DOHH2 (cell line): ENCODE measurements around the gene ARL6IP4.

Experiments
- H3F3A ChIP-seq: fragments of 200-600 bp; sonication (generic), shearing (Covaris generic); 2 replicates; pipeline ENCODE4 v1.6.0; 2016; ENCODE audit warnings: antibody characterized with exemption, mild to moderate bottlenecking; ENCODE audit not compliant: control insufficient read depth, insufficient read depth
- H3K27ac ChIP-seq: fragments of 200-600 bp; sonication (generic); 2 replicates; pipeline ENCODE4 v1.5.1; 2014; ENCODE audit warnings: low read depth, mild to moderate bottlenecking, low read length, moderate library complexity
- H3K27me3 ChIP-seq: fragments of 200-600 bp; sonication (generic); 2 replicates; pipeline ENCODE4 v1.6.1; 2014; ENCODE audit warnings: mild to moderate bottlenecking, low read length, mixed read lengths; ENCODE audit not compliant: control insufficient read depth
- H3K36me3 ChIP-seq: fragments of 200-600 bp; sonication (generic); 2 replicates; pipeline ENCODE4 v1.6.1; 2014; ENCODE audit warnings: mild to moderate bottlenecking, low read length, moderate library complexity, mixed read lengths; ENCODE audit not compliant: control insufficient read depth
- H3K4me1 ChIP-seq: fragments of 200-600 bp; sonication (generic); 2 replicates; pipeline ENCODE4 v1.6.1; 2014; ENCODE audit warnings: mild to moderate bottlenecking, low read length, mixed read lengths; ENCODE audit not compliant: control insufficient read depth
- H3K4me2 ChIP-seq: fragments of 200-600 bp; sonication (generic); 2 replicates; pipeline ENCODE4 v1.6.0; 2014; ENCODE audit warnings: mild to moderate bottlenecking, low read length, moderate library complexity
- H3K4me3 ChIP-seq: fragments of 200-600 bp; sonication (generic); 2 replicates; pipeline ENCODE4 v1.5.1; 2014; ENCODE audit warnings: mild to moderate bottlenecking, low read length, mixed read lengths
- H3K79me2 ChIP-seq: fragments of 200-600 bp; sonication (generic); 2 replicates; pipeline ENCODE4 v1.6.1; 2014; ENCODE audit warnings: mild to moderate bottlenecking, low read length, mixed read lengths; ENCODE audit not compliant: control insufficient read depth
- H3K9me2 ChIP-seq: fragments of 200-600 bp; sonication (generic); replicated peaks from 2 replicates; pipeline ENCODE4 v1.6.1; 2014; ENCODE audit warnings: mild to moderate bottlenecking, low read length, mixed read lengths; ENCODE audit not compliant: control insufficient read depth
- H3K9me3 ChIP-seq: fragments of 200-600 bp; sonication (generic); 2 replicates; pipeline ENCODE4 v1.6.1; 2014; ENCODE audit warnings: antibody characterized with exemption, low read length, mixed read lengths; ENCODE audit not compliant: control insufficient read depth, insufficient read depth
- H4K20me1 ChIP-seq: fragments of 200-600 bp; sonication (generic); 2 replicates; pipeline ENCODE4 v1.6.0; 2014; ENCODE audit warnings: low read depth, mild to moderate bottlenecking, antibody characterized with exemption, low read length, moderate library complexity; ENCODE audit not compliant: control insufficient read depth, insufficient read depth
- EZH2phosphoT487 ChIP-seq: fragments of 200-600 bp; sonication (generic); IDR thresholded peaks from 2 replicates; pipeline ENCODE4 v1.6.1; 2017; ENCODE audit warnings: borderline replicate concordance, mild to moderate bottlenecking, antibody characterized with exemption, low read length, moderate library complexity, mixed read lengths
- TF ChIP-seq, protein P1 (sequence below): fragments of 200-600 bp; sonication (generic); IDR thresholded peaks from one replicate; pipeline ENCODE4 v1.5.1; 2014; ENCODE audit warnings: antibody characterized with exemption, mild to moderate bottlenecking, low read depth, low read length; ENCODE audit not compliant: poor library complexity, severe bottlenecking

Gene ARL6IP4

GRCh38 chr12:122946690-122947341 is 33.7 kb upstream of the ARL6IP4 start:
- Histone ChIP-seq H3F3A (no peaks in the 10 kb centered on the region), H4K20me1 (no peaks in the 10 kb centered on the region), H3K79me2 (no peaks in the 10 kb centered on the region), H3K4me2 (no peak overlapping the region), H3K27me3 (no peaks in the 10 kb centered on the region), H3K4me3 (no peak overlapping the region), H3K9me3 (no peaks in the 10 kb centered on the region), H3K36me3 (no peaks in the 10 kb centered on the region), H3K27ac (no peak overlapping the region), H3K9me2 (no peaks in the 10 kb centered on the region), H3K4me1 (peaks cover 7% of the 10 kb centered on the region)
- TF ChIP-seq, protein P1, sequence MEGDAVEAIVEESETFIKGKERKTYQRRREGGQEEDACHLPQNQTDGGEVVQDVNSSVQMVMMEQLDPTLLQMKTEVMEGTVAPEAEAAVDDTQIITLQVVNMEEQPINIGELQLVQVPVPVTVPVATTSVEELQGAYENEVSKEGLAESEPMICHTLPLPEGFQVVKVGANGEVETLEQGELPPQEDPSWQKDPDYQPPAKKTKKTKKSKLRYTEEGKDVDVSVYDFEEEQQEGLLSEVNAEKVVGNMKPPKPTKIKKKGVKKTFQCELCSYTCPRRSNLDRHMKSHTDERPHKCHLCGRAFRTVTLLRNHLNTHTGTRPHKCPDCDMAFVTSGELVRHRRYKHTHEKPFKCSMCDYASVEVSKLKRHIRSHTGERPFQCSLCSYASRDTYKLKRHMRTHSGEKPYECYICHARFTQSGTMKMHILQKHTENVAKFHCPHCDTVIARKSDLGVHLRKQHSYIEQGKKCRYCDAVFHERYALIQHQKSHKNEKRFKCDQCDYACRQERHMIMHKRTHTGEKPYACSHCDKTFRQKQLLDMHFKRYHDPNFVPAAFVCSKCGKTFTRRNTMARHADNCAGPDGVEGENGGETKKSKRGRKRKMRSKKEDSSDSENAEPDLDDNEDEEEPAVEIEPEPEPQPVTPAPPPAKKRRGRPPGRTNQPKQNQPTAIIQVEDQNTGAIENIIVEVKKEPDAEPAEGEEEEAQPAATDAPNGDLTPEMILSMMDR, result peak; percentile 29
- no peak for TF ChIP-seq EZH2phosphoT487

- Histone ChIP-seq H3K9me2 (no peaks in the 10 kb centered on the region), H3F3A (no peaks in the 10 kb centered on the region), H3K4me2 (no peak overlapping the region), H3K4me3 (no peak overlapping the region), H3K4me1 (peaks cover 7% of the 10 kb centered on the region), H3K9me3 (no peaks in the 10 kb centered on the region), H3K27ac (no peak overlapping the region), H3K27me3 (no peaks in the 10 kb centered on the region), H3K79me2 (no peaks in the 10 kb centered on the region), H3K36me3 (no peaks in the 10 kb centered on the region), H4K20me1 (no peaks in the 10 kb centered on the region)
- no peak for TF ChIP-seq EZH2phosphoT487
- TF ChIP-seq, protein P1, result no peak
Observed at GRCh38 chr12:122947352-122947792, 33.1 kb upstream of the ARL6IP4 start.

- no peaks in the 10 kb centered on the region for H3K9me2 ChIP-seq
- H3K4me1 ChIP-seq, result peaks cover 7% of the 10 kb centered on the region
- H3K79me2 ChIP-seq, result no peaks in the 10 kb centered on the region
- H3K27ac ChIP-seq, result no peak overlapping the region
- TF ChIP-seq EZH2phosphoT487, result no peak
- TF ChIP-seq, protein P1, result no peak
- no peaks in the 10 kb centered on the region for H3F3A ChIP-seq
- H3K4me2 ChIP-seq, result no peak overlapping the region
- no peaks in the 10 kb centered on the region for H3K9me3 ChIP-seq
- no peak overlapping the region for H3K4me3 ChIP-seq
- H4K20me1 ChIP-seq, result no peaks in the 10 kb centered on the region
- no peaks in the 10 kb centered on the region for H3K27me3 ChIP-seq
- no peaks in the 10 kb centered on the region for H3K36me3 ChIP-seq
Observed at GRCh38 chr12:122948605-122949004, 31.9 kb upstream of the ARL6IP4 start.
